Measurements from ENCODE around the gene PRDX4. TPM values are rescaled to one million over a fixed set of nuclear protein-coding genes. Genes with fewer than 3 reads are reported as not detected.
A peak's percentile ranks its signal among the peaks of the same experiment; 100 is the strongest.

PRDX4 gene
- total RNA-seq, 1 donor from 2014 or later, result 34.7 TPM

GRCh38 chrX:23662187-23662586 lies 5.1 kb upstream of the PRDX4 start:
- H3K4me3 ChIP-seq, result no peak overlapping the region
- H3K27me3 ChIP-seq (ENCODE audit: low read depth), result no peaks in the 10 kb centered on the region
- TF ChIP-seq, protein P1, sequence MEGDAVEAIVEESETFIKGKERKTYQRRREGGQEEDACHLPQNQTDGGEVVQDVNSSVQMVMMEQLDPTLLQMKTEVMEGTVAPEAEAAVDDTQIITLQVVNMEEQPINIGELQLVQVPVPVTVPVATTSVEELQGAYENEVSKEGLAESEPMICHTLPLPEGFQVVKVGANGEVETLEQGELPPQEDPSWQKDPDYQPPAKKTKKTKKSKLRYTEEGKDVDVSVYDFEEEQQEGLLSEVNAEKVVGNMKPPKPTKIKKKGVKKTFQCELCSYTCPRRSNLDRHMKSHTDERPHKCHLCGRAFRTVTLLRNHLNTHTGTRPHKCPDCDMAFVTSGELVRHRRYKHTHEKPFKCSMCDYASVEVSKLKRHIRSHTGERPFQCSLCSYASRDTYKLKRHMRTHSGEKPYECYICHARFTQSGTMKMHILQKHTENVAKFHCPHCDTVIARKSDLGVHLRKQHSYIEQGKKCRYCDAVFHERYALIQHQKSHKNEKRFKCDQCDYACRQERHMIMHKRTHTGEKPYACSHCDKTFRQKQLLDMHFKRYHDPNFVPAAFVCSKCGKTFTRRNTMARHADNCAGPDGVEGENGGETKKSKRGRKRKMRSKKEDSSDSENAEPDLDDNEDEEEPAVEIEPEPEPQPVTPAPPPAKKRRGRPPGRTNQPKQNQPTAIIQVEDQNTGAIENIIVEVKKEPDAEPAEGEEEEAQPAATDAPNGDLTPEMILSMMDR (IDR thresholded peaks at IDR 0.05; ENCODE audit: borderline replicate concordance), result no peak
- DNase-seq, result no peak
- no peak overlapping the region for H3K27ac ChIP-seq (replicated peaks)
- H3K9me3 ChIP-seq (replicated peaks), result no peaks in the 10 kb centered on the region
- intact Hi-C loops (cut with micrococcal nuclease), result no loop called here
- H3K4me1 ChIP-seq, result peaks cover 5% of the 10 kb centered on the region
- no peaks in the 10 kb centered on the region for H3K36me3 ChIP-seq

DNA sequence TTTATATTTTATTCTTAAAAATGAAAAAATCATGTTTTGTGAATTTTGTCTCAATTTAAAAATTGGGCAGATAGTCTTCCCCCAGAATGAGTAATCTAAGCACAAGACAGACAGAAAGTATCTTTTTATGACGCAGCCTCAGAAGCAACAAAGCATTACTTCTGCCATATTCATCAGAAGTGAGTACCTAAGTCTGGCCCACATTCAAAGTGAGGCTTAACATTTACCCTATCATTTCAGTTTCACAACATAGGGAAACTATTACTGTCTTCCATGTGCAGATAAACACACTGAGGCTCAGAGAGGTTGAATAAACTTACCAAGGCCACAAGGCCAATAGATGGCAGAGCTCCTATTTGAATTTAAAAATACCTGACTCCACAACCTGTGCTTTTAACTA lies 4.4 kb upstream of the PRDX4 start:
- Histone ChIP-seq H3K27ac (replicated peaks) (no peak overlapping the region), H3K36me3 (no peaks in the 10 kb centered on the region), H3K27me3 (ENCODE audit: low read depth) (no peaks in the 10 kb centered on the region), H3K9me3 (replicated peaks) (no peaks in the 10 kb centered on the region), H3K4me1 (peaks cover 5% of the 10 kb centered on the region), H3K4me3 (no peak overlapping the region)
- DNase-seq, result no peak
- TF ChIP-seq, protein P1 (IDR thresholded peaks at IDR 0.05; ENCODE audit: borderline replicate concordance), result no peak
- intact Hi-C loops (cut with micrococcal nuclease), result no loop called here

- no peaks in the 10 kb centered on the region for H3K27me3 ChIP-seq (ENCODE audit: low read depth)
- H3K9me3 ChIP-seq (replicated peaks), result no peaks in the 10 kb centered on the region
- no peak for DNase-seq
- no peak overlapping the region for H3K27ac ChIP-seq (replicated peaks)
- no peak overlapping the region for H3K4me3 ChIP-seq
- TF ChIP-seq, protein P1 (IDR thresholded peaks at IDR 0.05; ENCODE audit: borderline replicate concordance), result no peak
- H3K4me1 ChIP-seq, result peaks cover 12% of the 10 kb centered on the region
- intact Hi-C loops (cut with micrococcal nuclease), result no loop called here
- no peaks in the 10 kb centered on the region for H3K36me3 ChIP-seq
These were observed 2.8 kb upstream of the PRDX4 start for GRCh38 chrX:23664496-23664895.

GRCh38 chrX:23666282-23666681 lies 1.0 kb upstream of the PRDX4 start:
- no peak for DNase-seq
- Histone ChIP-seq H3K27me3 (ENCODE audit: low read depth) (no peaks in the 10 kb centered on the region), H3K36me3 (no peaks in the 10 kb centered on the region), H3K4me1 (peaks cover 12% of the 10 kb centered on the region), H3K4me3 (no peak overlapping the region), H3K27ac (replicated peaks) (peak overlapping the region; percentile 88), H3K9me3 (replicated peaks) (no peaks in the 10 kb centered on the region)
- intact Hi-C loops (cut with micrococcal nuclease), result no loop called here
- TF ChIP-seq, protein P1 (IDR thresholded peaks at IDR 0.05; ENCODE audit: borderline replicate concordance), result no peak

- peak overlapping the region; percentile 88 for H3K27ac ChIP-seq (replicated peaks)
- no peaks in the 10 kb centered on the region for H3K27me3 ChIP-seq (ENCODE audit: low read depth)
- H3K4me1 ChIP-seq, result peaks cover 15% of the 10 kb centered on the region
- no peak for DNase-seq
- intact Hi-C loops (cut with micrococcal nuclease), result no loop called here
- TF ChIP-seq, protein P1 (IDR thresholded peaks at IDR 0.05; ENCODE audit: borderline replicate concordance), result no peak
- peak overlapping the region; percentile 79 for H3K4me3 ChIP-seq
- H3K36me3 ChIP-seq, result no peaks in the 10 kb centered on the region
- H3K9me3 ChIP-seq (replicated peaks), result no peaks in the 10 kb centered on the region
These were observed 1.0 kb downstream of the PRDX4 start for GRCh38 chrX:23668335-23668734.

DNA sequence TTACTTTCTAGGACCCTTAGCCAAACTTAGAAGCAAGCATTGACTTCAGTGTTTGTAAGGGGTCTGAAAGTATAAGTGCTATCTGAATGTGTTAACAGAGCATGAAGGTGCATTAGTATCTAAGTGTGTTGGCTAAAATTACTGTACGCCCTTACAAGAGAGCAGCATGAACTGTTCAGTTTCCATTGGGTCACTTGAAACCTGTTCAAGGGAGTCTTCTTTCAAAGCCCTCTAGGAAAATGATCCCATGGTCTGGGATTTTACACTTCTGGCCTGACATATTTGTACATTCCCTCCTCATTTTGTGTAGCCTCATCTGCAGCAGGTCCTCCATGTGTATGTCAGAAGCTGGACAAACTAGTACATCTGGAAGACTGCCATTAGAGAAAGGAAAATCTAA lies 3.2 kb downstream of the PRDX4 start:
- H3K4me3 ChIP-seq, result no peak overlapping the region
- H3K27me3 ChIP-seq (ENCODE audit: low read depth), result no peaks in the 10 kb centered on the region
- H3K4me1 ChIP-seq, result peaks cover 15% of the 10 kb centered on the region
- H3K36me3 ChIP-seq, result no peaks in the 10 kb centered on the region
- H3K27ac ChIP-seq (replicated peaks), result no peak overlapping the region
- intact Hi-C loops (cut with micrococcal nuclease), result no loop called here
- TF ChIP-seq, protein P1 (IDR thresholded peaks at IDR 0.05; ENCODE audit: borderline replicate concordance), result no peak
- H3K9me3 ChIP-seq (replicated peaks), result no peaks in the 10 kb centered on the region
- DNase-seq, result no peak

Measured in left ventricle myocardium inferior (tissue), 1 donor.